Activated CD4-positive, alpha-beta T cell treated with anti-CD3 and anti-CD28 coated beads, Interleukin-2, Interleukin-6, amounts not matched to agents 100 ng/mL and 50 ng/mL, durations not matched to agents 16 hours and 8 hours (primary cell): ENCODE results near the gene SFT2D1.
"Not testable (repeated sequence)": the region's sequence is repeated elsewhere in the genome, so short reads cannot be mapped to it uniquely, and the experiment has no call there.

Experiments
- DNase-seq: peaks from one replicate; pipeline ENCODE4 v3.0.0-alpha.2; 2020

The SFT2D1 gene

GRCh38 chr6:166361077-166361429 lies 18.7 kb upstream of the SFT2D1 start:
- no peak for DNase-seq

- no peak for DNase-seq
Measured at GRCh38 chr6:166360243-166361076, 18.1 kb upstream of the SFT2D1 start.

GRCh38 chr6:166355552-166355951 lies 13.2 kb upstream of the SFT2D1 start:
- no peak for DNase-seq

DNA sequence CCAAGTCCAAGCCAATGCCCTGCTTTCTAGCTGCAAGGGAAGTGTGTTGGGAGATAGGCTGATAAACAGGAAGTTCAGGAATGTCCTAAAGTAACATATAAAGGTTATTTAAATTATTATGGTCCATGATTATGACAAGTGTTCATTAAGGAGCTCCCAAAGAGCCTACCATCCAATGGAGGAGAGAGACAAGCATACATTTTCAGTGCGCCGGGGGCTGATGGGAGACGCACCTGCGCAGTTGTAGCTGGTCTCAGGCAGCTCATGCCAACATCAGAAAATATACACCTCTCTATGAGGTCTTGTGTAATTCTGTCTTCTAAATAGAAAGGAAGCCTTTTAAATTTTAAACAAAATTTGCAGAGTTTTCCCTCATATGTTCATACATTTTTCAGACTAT lies 12.6 kb upstream of the SFT2D1 start:
- no peak for DNase-seq

DNA sequence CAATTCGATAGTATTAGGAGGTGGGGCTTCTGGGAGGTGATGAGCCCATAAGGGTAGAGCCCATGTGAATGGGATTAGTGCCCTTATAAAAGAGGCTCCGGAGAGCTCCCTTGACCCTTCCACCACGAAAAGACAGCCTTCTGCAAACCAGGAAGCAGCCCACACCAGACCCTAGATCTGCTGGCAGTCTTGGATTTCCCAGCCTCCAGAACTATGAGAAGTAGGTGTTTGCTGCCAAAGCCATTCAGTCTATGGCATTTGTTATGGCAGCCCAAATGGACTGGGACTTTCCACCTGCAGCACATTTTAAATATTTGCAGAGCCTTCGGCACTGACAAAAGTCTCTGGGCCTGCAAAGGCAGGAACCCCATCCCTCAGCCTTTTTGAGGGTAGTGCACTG lies 11.8 kb upstream of the SFT2D1 start:
- no peak for DNase-seq

- no peak for DNase-seq
Measured at GRCh38 chr6:166353507-166353906, 11.2 kb upstream of the SFT2D1 start.

DNA sequence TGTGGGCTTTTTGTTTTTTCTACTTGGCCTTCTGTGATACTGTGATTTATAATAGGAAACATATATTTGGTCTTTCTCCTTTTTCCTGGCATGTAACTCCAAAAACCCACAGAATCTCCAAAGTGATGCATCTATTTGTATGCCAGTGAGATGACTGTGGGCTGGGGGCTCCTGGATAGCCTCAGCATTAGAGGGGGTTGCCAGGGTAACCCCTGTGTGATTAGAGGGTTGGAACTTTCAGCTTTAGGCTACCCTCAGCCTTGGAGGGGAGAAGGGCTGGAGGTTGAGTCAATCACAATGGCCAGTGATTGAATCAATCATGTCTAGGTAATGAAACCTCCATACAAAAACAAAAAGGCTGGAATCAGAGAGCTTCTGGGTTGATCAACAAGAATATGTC lies 10.6 kb upstream of the SFT2D1 start:
- DNase-seq: no peak

GRCh38 chr6:166351715-166352285 lies 9.5 kb upstream of the SFT2D1 start:
- no peak for DNase-seq

GRCh38 chr6:166348305-166348949 lies 6.1 kb upstream of the SFT2D1 start:
- DNase-seq: no peak

DNA sequence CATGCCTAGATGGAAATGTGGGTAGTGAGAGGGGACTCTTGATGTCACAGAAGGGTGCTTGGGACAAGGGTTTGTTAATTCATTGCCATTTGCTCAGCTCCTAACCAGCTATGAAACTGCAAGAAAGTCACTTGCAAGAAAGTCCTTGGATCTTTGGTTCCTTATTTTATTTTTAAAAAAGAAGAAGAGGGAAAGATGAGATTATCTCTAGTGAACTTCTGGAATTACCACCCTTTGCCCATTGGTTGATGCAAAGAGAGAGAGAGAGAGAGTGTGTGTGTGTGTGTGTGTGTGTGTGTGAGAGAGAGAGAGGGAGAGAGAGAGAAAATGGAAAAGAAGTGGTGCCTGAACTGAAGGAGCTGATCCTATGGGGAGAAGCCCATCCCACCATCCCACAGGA lies 4.6 kb upstream of the SFT2D1 start:
- no peak for DNase-seq

- DNase-seq: no peak
Measured at GRCh38 chr6:166346449-166346848, 4.1 kb upstream of the SFT2D1 start.

GRCh38 chr6:166345672-166346071 lies 3.3 kb upstream of the SFT2D1 start:
- not testable (repeated sequence) for DNase-seq

DNA sequence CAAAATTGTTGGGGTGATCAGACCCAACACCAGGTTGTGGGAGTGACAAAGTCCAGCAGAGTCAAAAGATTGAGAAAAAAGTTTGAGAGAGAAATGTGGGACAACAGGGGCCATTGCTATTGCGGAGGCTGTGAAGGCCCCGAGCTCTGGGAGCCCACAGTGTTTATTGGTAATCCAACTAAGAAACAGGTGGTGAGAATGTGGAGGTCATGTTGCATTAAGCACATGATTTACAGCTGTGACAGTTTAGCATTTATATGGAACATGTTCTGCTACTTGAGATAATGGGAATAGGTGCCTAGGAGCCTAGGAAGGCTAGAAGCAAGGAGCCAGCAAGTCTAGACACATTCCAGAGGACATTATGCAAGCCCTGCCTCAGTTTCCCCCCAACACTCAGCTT lies 2.6 kb upstream of the SFT2D1 start:
- DNase-seq: not testable (repeated sequence)

GRCh38 chr6:166344240-166344639 lies 1.9 kb upstream of the SFT2D1 start:
- no peak for DNase-seq

DNA sequence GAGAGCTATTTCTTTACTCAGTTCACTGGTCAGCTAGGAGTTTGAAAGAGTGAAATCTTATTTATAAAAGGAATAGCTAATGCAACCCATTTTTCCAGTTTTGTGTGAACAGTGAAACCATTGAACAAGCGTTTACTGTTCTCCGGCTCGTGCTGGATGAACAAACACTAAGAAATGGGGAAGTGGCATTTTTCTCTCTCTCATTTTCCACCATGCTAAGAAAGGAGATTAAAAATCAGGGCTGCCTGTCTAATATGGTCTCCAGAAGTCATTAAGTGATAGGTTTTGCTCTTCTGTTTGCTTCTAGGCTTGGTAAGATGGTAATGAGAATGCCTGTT lies 774 bp upstream of the SFT2D1 start:
- no peak for DNase-seq

DNA sequence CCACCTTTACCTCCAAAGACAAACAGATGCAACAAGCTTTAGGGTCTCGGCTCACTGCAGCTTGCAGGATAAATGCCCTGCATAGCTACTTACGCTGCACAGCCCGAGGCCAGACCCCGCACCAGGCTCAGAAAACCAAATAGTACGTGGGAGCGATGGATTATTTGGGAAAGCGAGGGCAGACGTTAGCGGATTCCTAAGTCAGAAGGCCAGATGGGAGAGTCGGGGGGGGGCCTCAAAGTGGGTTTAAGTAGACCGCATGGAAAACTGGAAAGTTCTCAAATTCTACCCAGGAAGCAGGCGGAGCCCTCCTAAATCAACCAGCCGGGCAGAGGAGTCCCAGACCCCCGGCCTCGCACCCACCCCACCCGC lies 382 bp downstream of the SFT2D1 start:
- DNase-seq: no peak

DNA sequence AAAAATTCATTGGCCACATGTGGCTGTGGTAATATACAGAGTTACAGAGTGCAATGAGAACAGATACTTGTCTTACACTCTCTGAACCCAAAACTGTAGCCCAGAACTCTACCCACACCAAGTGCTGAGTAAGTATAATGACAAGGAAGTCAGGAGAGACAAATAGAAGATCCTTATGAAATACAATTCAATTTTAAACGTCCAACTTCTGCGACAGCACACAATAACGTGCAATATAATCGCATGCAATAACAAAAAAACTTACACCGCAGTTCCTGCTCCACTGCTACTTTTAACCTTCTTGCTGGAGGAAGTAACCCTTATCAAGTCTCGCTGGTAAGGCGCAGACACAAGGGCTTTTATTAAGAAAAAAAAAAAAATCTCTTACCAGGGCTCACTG lies 881 bp downstream of the SFT2D1 start:
- DNase-seq: no peak

- no peak for DNase-seq
Measured at GRCh38 chr6:166338854-166339253, 3.5 kb downstream of the SFT2D1 start.

DNA sequence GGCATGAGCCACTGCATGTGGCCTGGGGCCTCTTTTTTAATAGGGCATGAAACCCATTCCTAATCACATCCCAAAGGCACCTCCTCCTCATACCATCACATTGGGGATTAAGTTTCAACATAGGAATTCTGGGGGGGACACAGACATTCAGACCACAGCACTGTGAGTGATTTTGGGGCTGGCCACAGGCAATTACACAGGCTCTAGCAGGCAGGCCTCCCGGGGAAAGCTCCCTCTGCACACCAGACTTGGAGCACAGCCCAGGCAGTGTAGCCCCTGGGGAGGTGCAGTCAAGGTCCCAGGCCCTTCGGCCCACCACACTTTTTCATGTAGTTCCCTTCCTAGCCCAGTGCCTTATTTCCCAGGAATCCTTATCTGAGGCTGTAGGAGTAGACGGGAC lies 5.5 kb downstream of the SFT2D1 start:
- DNase-seq: no peak

DNA sequence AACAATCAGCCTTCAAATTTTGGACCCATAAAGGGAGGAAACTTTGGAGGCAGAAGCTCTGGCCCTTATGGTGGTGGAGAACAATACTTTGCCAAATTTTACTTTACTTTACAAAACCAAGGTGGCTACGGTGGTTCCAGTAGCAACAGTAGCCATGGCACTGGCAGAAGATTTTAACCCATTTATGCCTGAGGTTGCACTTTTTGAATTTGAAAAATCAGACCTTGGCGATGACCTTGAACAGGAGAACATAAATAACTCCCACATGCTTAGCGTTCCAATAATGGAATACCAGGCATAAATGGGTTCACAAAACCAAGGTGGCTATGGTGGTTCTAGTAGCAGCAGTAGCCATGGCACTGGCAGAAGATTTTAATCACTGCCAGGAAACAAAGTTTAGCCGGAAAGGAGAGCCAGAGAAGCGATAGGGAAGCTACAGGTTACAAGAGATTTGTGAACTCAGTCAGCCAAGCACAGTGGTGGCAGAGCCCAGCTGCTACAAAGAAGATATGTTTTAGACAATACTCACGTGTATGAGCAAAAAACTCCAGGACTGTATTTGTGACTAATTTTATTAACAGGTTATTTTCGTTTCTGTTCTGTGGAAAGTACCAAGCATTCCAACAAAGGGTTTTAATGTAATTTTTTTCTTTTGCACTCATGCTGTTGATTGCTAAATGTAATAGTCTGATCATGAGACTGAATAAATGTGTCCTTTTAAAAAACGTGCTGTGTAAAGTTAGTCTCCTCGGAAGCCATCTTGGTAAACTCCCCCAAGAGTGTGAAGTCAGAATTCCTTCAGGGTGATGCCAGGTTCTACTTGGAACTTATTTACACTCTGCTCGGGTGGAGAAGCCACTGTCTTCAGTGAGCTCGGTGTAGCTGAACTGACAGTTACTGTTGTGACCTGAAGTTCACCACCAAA lies 6.7 kb downstream of the SFT2D1 start:
- DNase-seq: no peak

- no peak for DNase-seq
Measured at GRCh38 chr6:166334878-166335277, 7.5 kb downstream of the SFT2D1 start.

- DNase-seq: peak; percentile 71
Measured at GRCh38 chr6:166333172-166333995, 9.0 kb downstream of the SFT2D1 start.
